ENCODE measurements around the gene USH2A.

- no peak for TF ChIP-seq POLR2AphosphoS5 (IDR thresholded peaks at IDR 0.05)
- TF ChIP-seq, protein P1, sequence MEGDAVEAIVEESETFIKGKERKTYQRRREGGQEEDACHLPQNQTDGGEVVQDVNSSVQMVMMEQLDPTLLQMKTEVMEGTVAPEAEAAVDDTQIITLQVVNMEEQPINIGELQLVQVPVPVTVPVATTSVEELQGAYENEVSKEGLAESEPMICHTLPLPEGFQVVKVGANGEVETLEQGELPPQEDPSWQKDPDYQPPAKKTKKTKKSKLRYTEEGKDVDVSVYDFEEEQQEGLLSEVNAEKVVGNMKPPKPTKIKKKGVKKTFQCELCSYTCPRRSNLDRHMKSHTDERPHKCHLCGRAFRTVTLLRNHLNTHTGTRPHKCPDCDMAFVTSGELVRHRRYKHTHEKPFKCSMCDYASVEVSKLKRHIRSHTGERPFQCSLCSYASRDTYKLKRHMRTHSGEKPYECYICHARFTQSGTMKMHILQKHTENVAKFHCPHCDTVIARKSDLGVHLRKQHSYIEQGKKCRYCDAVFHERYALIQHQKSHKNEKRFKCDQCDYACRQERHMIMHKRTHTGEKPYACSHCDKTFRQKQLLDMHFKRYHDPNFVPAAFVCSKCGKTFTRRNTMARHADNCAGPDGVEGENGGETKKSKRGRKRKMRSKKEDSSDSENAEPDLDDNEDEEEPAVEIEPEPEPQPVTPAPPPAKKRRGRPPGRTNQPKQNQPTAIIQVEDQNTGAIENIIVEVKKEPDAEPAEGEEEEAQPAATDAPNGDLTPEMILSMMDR (IDR thresholded peaks at IDR 0.05), result no peak
- no peak for TF ChIP-seq POLR2A (IDR thresholded peaks at IDR 0.05)
- TF ChIP-seq EP300 (IDR thresholded peaks at IDR 0.05), result no peak
Observed at GRCh38 chr1:215682232-215682631, 741.0 kb downstream of the USH2A start.
